Esophagus muscularis mucosa (tissue), 4 donors: Measurements from ENCODE around the gene RNASEH2A. TPM values are rescaled to one million over a fixed set of nuclear protein-coding genes. Genes with fewer than 3 reads are reported as not detected.

Experiments
- DNase-seq: peaks from one replicate; pipeline ENCODE4 v3.0.0-alpha.2; 2017; ENCODE audit errors: extremely low spot score
- H3K27ac ChIP-seq, 4 donors: fragments of 200-600 bp; sonication (generic); replicated peaks in 1 of 4; 1 replicate in 3 of 4; 2 replicates in 1 of 4; pipeline ENCODE4 v1.5.1; 2016 to 2019; ENCODE audit warnings: mild to moderate bottlenecking in 1 of 4
- H3K27me3 ChIP-seq, 4 donors: fragments of 200-600 bp; sonication (generic); one replicate each; pipeline versions ENCODE4 v1.5.1 to v1.6.0; 2016 to 2019
- H3K36me3 ChIP-seq, 4 donors: fragments of 200-600 bp; sonication (generic); one replicate each; pipeline ENCODE4 v1.5.1; 2016 to 2019
- H3K4me1 ChIP-seq, 4 donors: fragments of 200-600 bp; sonication (generic); one replicate each; pipeline ENCODE4 v1.5.1; 2016 to 2019
- H3K4me3 ChIP-seq, 4 donors: fragments of 200-600 bp; sonication (generic); 1 replicate in 2 of 4; 2 replicates in 2 of 4; pipeline ENCODE4 v1.5.1; 2016 to 2019; ENCODE audit warnings: mild to moderate bottlenecking in 4 of 4, moderate library complexity in 1 of 4
- H3K9me3 ChIP-seq, 4 donors: fragments of 200-600 bp; sonication (generic); 1 replicate in 3 of 4; 2 replicates in 1 of 4; pipeline ENCODE4 v1.5.1; 2016 to 2019
- EP300 ChIP-seq: sonication (generic); formaldehyde crosslinking; IDR thresholded peaks from one replicate; pipeline ENCODE4 v1.6.1; 2017; ENCODE audit warnings: antibody characterized with exemption
- POLR2A ChIP-seq: fragments of 450-650 bp; IDR thresholded peaks from one replicate; pipeline ENCODE4 v1.6.1; 2017; ENCODE audit warnings: antibody characterized with exemption, moderate library complexity, mild to moderate bottlenecking, low read depth
- POLR2AphosphoS5 ChIP-seq, 2 donors: sonication (generic); formaldehyde crosslinking; IDR thresholded peaks; one replicate each; pipeline ENCODE4 v1.6.1; 2017; ENCODE audit warnings: antibody characterized with exemption in 2 of 2
- WGBS: methylation state at CpG from one replicate; pipeline ENCODE4 v1.1.5; 2018; 5-methylcytosine and 5-hydroxymethylcytosine counted together
- intact Hi-C: fragments of 100-400 bp; cut with DNase I; formaldehyde crosslinking; loops from one replicate; pipeline ENCODE4 v1.15.1; 2023
- total RNA-seq, 4 donors: library from RNA; depleted of rRNA; stranded (reverse); fragments of >200 nt; gene quantifications; one replicate each; pipeline versions ENCODE4 v1.1.0 to v1.2.1, GENCODE V29; 2016
- TF ChIP-seq, protein P1 (sequence below), 3 experiments: fragments of 200-600 bp in 2 of 3; fragments of 450-650 bp in 1 of 3; sonication (generic) in 2 of 3; IDR thresholded peaks; one replicate each; pipeline ENCODE4 v1.5.1; 2017 to 2019; ENCODE audit warnings: antibody characterized with exemption in 3 of 3, mild to moderate bottlenecking in 2 of 3, moderate library complexity in 1 of 3

The RNASEH2A gene
- total RNA-seq, 4 donors from 2014 or later: 2.7 to 6.6 (median 4.2) TPM

- 66% methylated on average over 10 of the region's 10 CpGs for WGBS
- TF ChIP-seq, protein P1, sequence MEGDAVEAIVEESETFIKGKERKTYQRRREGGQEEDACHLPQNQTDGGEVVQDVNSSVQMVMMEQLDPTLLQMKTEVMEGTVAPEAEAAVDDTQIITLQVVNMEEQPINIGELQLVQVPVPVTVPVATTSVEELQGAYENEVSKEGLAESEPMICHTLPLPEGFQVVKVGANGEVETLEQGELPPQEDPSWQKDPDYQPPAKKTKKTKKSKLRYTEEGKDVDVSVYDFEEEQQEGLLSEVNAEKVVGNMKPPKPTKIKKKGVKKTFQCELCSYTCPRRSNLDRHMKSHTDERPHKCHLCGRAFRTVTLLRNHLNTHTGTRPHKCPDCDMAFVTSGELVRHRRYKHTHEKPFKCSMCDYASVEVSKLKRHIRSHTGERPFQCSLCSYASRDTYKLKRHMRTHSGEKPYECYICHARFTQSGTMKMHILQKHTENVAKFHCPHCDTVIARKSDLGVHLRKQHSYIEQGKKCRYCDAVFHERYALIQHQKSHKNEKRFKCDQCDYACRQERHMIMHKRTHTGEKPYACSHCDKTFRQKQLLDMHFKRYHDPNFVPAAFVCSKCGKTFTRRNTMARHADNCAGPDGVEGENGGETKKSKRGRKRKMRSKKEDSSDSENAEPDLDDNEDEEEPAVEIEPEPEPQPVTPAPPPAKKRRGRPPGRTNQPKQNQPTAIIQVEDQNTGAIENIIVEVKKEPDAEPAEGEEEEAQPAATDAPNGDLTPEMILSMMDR (IDR thresholded peaks at IDR 0.05): no peak
- no peak for TF ChIP-seq EP300
- no peak for DNase-seq
- peaks cover 63 to 89% (median 79%) of the 10 kb centered on the region in 4 donors for H3K4me1 ChIP-seq
- no peaks in the 10 kb centered on the region for H3K36me3 ChIP-seq
- H3K27me3 ChIP-seq: no peaks in the 10 kb centered on the region
- no peak overlapping the region for H3K4me3 ChIP-seq
- no peaks in the 10 kb centered on the region for H3K9me3 ChIP-seq
- intact Hi-C loops: no loop called here
- H3K27ac ChIP-seq: peak overlapping the region; percentile 97 to 99 (median 99)
Observed at GRCh38 chr19:12784394-12784870, 22.0 kb upstream of the RNASEH2A start.

DNA sequence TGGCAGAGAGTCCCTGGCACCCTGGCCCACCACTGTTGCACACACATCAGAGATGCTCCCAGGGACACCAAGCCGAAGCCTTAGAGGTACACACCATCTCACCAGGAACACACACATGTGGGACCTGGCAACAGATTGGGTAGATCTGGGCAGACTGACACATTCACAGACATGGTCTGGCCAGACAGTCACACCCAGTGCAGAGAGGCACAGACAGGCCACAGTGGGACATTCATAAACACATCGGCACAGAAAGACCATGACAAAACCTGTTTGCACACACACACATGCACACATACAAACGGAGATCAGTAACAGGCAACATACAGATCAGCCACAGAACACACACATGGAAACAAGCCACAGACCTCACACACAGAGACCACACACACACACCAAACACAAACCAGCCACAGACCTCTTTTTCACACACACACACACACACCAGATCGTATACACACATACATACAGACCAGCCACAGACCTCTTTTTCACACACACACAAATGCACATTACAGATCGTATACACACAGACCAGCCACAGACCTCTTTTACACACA, 21.4 kb upstream of the RNASEH2A start:
- Histone ChIP-seq H3K27ac (peak overlapping the region; percentile 97 to 99 (median 99)), H3K9me3 (no peaks in the 10 kb centered on the region), H3K4me1 (peaks cover 58 to 85% (median 74%) of the 10 kb centered on the region in 4 donors), H3K4me3 (peak overlapping the region in 1 of 4 donors; percentile 1), H3K27me3 (no peaks in the 10 kb centered on the region), H3K36me3 (no peaks in the 10 kb centered on the region)
- 52% methylated on average over 4 of the region's 5 CpGs for WGBS
- TF ChIP-seq EP300 (no peak), POLR2A (no peak), POLR2AphosphoS5 (IDR thresholded peaks at IDR 0.05) (no peak)
- TF ChIP-seq, protein P1 (IDR thresholded peaks at IDR 0.05): no peak
- intact Hi-C loops: no loop called here
- no peak for DNase-seq

GRCh38 chr19:12785431-12786031, 20.9 kb upstream of the RNASEH2A start:
- intact Hi-C loops: no loop called here
- no peak for TF ChIP-seq POLR2A
- TF ChIP-seq EP300: no peak
- TF ChIP-seq, protein P1 (IDR thresholded peaks at IDR 0.05): no peak
- no peak for TF ChIP-seq POLR2AphosphoS5 (IDR thresholded peaks at IDR 0.05)
- no peaks in the 10 kb centered on the region for H3K36me3 ChIP-seq
- DNase-seq: no peak
- H3K4me1 ChIP-seq: peaks cover 59 to 86% (median 77%) of the 10 kb centered on the region in 4 donors
- H3K9me3 ChIP-seq: no peaks in the 10 kb centered on the region
- H3K27ac ChIP-seq: peak overlapping the region; percentile 97 to 99 (median 99)
- 69% methylated on average over 4 of the region's 4 CpGs for WGBS
- H3K4me3 ChIP-seq: peak overlapping the region in 1 of 4 donors; percentile 1
- no peaks in the 10 kb centered on the region for H3K27me3 ChIP-seq

DNA sequence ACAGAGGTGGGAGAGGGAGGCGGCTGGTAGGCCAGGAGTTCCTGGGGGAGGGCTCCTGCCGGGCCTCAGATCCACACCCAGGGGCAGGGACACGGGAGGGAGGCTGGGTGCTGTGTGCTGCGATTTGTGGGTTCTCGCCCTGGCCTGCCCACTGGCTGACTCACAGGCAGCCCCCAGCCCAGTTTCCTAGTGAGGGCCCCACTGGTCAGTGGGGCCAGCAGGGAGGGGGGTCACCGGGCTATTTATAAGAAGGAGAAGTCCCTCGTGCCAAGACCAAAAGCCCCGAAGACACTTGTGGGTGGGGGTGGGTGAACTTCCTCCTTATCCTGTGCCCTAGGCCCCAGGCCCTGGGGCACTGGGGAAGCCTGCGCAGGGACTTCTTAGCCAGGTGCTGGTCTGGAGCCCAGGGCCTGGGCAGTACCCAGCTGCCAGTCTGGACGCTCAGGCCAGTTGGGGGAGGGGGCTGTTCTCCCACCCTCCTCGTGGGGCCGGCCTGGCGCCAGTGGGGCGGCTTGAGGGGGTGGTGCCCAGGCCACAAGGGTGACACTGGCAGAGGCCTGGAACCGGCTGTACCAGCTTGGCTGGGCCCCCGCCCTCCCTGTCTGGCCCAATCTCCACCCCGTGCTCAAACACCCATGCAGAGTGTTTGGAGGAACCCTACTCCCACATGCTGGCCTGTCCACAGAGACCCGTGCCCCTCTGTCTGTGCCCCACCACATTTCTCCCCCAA, 20.1 kb upstream of the RNASEH2A start:
- 60% methylated on average over 6 of the region's 18 CpGs for WGBS
- Histone ChIP-seq H3K27me3 (no peaks in the 10 kb centered on the region), H3K9me3 (peaks cover 0 to 1% (median 0%) of the 10 kb centered on the region in 4 donors), H3K4me1 (peaks cover 63 to 92% (median 84%) of the 10 kb centered on the region in 4 donors), H3K36me3 (no peaks in the 10 kb centered on the region), H3K27ac (peak overlapping the region; percentile 97 to 99 (median 99)), H3K4me3 (no peak overlapping the region)
- intact Hi-C loops: no loop called here
- no peak for DNase-seq
- TF ChIP-seq POLR2AphosphoS5 (IDR thresholded peaks at IDR 0.05) (no peak), POLR2A (no peak)

GRCh38 chr19:12786952-12787351, 19.4 kb upstream of the RNASEH2A start:
- Histone ChIP-seq H3K9me3 (peaks cover 0 to 3% (median 0%) of the 10 kb centered on the region in 4 donors), H3K4me3 (no peak overlapping the region), H3K27ac (peak overlapping the region; percentile 97 to 99 (median 99)), H3K27me3 (no peaks in the 10 kb centered on the region), H3K4me1 (peaks cover 58 to 86% (median 80%) of the 10 kb centered on the region in 4 donors), H3K36me3 (no peaks in the 10 kb centered on the region)
- DNase-seq: no peak
- intact Hi-C loops: no loop called here
- WGBS: 100% methylated on average over 2 of the region's 3 CpGs
- TF ChIP-seq POLR2AphosphoS5 (IDR thresholded peaks at IDR 0.05): no peak
